Left cardiac atrium (tissue), 4 donors: ENCODE data around the gene DRD3. TPM values are rescaled to one million over a fixed set of nuclear protein-coding genes. Genes with fewer than 3 reads are reported as not detected.

Experiments used
- ATAC-seq, 2 donors: fragments of 200-7000 bp; cut with Tn5 transposase; one replicate each; pipeline ENCODE4 v1.9.1; 2020; ENCODE audit warnings: mild to moderate bottlenecking in 2 of 2, moderate library complexity in 2 of 2
- DNase-seq: peaks from one replicate; pipeline ENCODE4 v3.0.0-alpha.2; 2020
- intact Hi-C, 2 donors: fragments of 100-400 bp; cut with DNase I; formaldehyde crosslinking; loops; one replicate each; pipeline versions ENCODE4 v1.14.1 to v1.15.1; 2022 to 2023
- total RNA-seq, 2 donors: library from RNA; stranded (reverse); fragmentation: NEBNext Ultra II Directional; extraction: Animal tissue kit (Norgen Biotek cat#: 25700); gene quantifications; one replicate each; pipeline ENCODE4 v1.2.1, GENCODE V29; 2021
- donor health status: DM: no; HTN: yes; CAD: no.
- donor health status: DM: no; HTN: yes; CAD: no; lungs with severe emphysema.
- donor health status: DM: yes; HTN: yes; CAD: no.
- donor health status: Dilated cardiomyopathy.

The DRD3 gene
- total RNA-seq, 2 donors from 2014 or later = not detected

GRCh38 chr3:114092151-114093015 lies 86.5 kb downstream of the DRD3 start:
- intact Hi-C loops = no loop called here
- ATAC-seq = peak in 1 of 2 donors; percentile 70
- peak; percentile 24 for DNase-seq

GRCh38 chr3:114089675-114090074 lies 89.2 kb downstream of the DRD3 start:
- intact Hi-C loops = no loop called here
- DNase-seq (no peak), ATAC-seq (no peak)

- ATAC-seq (no peak), DNase-seq (no peak)
- intact Hi-C loops = no loop called here
Observed at GRCh38 chr3:114086356-114086755, 92.5 kb downstream of the DRD3 start.

GRCh38 chr3:114083112-114083511 lies 95.7 kb downstream of the DRD3 start:
- DNase-seq (no peak), ATAC-seq (no peak)
- intact Hi-C loops = no loop called here

- no peak for DNase-seq
- intact Hi-C loops = no loop called here
- ATAC-seq = no peak
Observed at GRCh38 chr3:114081037-114081436, 97.8 kb downstream of the DRD3 start.

GRCh38 chr3:114080201-114080600 lies 98.7 kb downstream of the DRD3 start:
- ATAC-seq (no peak), DNase-seq (no peak)
- intact Hi-C loops = no loop called here

- intact Hi-C loops = no loop called here
- ATAC-seq = peak in 1 of 2 donors; percentile 49
- DNase-seq = no peak
Observed at GRCh38 chr3:114079761-114080160, 99.1 kb downstream of the DRD3 start.

- no peak for DNase-seq
- intact Hi-C loops = no loop called here
- ATAC-seq = no peak
Observed at GRCh38 chr3:114078126-114078525, 100.7 kb downstream of the DRD3 start.

Other genes with a start within 250 kb of the DRD3 start
- 1 to 10 TPM; 2.2 TPM for gene ZDHHC23, start 231.0 kb downstream of the DRD3 start, total RNA-seq
- gene CCDC191, start 122.5 kb downstream of the DRD3 start, total RNA-seq = 1 to 10 TPM; 1.3 to 1.4 TPM
- gene QTRT2, start 122.3 kb downstream of the DRD3 start, total RNA-seq = 10 to 100 TPM in 1 of 2 donors, 1 to 10 TPM in 1; 7.7 to 11.4 TPM
- not detected for gene ZNF80, start 58.5 kb upstream of the DRD3 start, total RNA-seq
- under 1 TPM in 1 of 2 donors, not detected in 1; 0.13 TPM for gene TIGIT, start 115.0 kb upstream of the DRD3 start, total RNA-seq